NCI-H82 (cell line): Measurements from ENCODE around the gene GABRD.
"Not testable (repeated sequence)": the region's sequence is repeated elsewhere in the genome, so short reads cannot be mapped to it uniquely, and the experiment has no call there.

Experiments
- DNase-seq: peaks from one replicate; lab custom pipeline; 2025; lab: John Stamatoyannopoulos, UW

Gene GABRD, protein sequence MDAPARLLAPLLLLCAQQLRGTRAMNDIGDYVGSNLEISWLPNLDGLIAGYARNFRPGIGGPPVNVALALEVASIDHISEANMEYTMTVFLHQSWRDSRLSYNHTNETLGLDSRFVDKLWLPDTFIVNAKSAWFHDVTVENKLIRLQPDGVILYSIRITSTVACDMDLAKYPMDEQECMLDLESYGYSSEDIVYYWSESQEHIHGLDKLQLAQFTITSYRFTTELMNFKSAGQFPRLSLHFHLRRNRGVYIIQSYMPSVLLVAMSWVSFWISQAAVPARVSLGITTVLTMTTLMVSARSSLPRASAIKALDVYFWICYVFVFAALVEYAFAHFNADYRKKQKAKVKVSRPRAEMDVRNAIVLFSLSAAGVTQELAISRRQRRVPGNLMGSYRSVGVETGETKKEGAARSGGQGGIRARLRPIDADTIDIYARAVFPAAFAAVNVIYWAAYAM

DNA sequence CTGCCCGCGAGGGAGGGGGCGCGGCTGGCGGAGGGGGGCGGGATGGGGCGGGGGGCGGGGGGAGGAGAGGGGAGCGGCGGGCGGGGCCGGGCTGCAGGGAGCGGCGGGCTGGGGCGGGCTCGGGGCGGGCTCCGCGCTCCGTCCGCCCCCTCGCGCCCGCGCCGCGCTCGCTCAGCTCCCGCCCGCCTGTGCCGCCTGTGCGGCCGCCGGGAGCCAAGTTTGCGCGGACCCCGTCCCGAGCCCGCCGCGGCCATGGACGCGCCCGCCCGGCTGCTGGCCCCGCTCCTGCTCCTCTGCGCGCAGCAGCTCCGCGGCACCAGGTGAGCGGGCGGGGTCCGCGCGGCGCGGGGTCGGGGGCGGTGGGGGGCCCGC lies at the start of gene GABRD:
TSS of gene GABRD (plus strand) at position 174 of the 372 bp plus-strand sequence. CDS start at position 253, 79 bp downstream.
- peak; percentile 29 for DNase-seq

DNA sequence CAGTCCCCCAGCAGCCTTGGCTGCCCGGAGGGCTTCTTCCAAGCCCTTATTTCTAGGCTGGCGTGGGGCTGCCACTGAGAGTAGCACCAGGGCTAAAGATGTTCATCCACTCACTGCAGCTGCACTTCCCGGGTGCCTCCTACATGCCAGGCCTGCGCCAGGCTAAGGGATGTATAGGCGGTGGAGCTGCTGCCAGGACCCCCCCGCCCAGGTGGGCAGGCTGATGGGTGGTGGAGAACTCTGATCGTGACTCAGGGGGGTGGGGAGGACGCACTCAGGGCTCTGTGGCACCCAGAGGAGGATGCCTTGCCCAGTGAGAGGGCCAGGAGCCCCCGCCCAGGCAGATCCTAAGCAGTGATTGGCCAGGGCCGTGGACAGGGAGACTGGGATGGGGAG lies 49.6 kb upstream of the GABRD start:
- no peak for DNase-seq

DNA sequence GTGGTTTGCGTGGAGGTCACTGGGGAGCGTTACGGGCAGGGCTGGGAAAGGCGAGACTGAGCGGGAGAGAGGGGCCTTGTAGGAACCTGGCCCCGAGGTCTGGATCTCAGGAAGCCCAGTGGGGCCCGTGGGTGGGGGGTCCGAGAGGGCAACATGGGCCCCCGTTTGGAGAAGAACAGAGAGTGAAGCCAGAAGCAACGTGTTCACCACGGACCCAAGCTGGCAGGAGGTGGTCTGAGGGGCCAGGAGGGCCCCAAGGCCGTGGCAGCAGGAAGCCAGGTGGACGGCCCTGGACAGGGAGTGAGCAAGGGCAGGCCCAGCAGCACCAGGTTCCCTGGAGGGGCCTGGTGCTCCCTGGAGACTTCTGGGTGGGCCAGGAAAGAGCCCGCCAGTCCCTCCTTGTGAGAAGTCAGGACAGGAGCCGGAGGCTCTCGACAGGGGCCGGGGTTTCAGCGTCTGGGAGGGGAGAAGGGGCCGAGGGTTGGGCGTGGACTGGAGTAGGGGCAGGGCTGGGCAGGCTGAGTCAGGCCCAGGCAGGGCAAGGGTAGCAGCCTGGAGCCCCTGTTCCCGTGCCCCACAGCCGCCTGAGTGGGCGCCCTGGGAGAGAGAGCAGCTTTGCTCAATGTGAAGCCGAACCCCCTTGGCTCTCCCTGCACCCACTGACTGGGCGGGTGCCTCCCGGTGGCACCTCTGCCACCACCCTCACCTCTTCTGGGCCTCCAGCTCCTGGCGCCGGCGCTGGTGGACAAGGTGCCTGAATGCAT lies 49.0 kb upstream of the GABRD start:
- DNase-seq: no peak

DNA sequence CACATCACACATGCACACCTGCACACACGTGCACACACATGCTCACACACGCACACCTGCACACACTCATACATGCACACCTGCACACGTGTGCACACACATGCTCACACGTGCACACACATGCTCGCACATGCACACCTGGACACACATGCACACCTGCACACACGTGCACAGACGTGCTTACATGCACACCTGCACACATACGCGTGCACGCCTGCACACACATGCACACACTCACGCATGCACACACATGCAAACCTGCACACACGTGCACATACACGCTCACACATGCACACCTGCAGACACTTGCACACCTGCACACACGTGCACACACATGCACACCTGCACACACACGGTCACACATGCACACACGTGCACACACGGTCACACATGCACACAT lies 48.1 kb upstream of the GABRD start:
- DNase-seq: no peak

DNA sequence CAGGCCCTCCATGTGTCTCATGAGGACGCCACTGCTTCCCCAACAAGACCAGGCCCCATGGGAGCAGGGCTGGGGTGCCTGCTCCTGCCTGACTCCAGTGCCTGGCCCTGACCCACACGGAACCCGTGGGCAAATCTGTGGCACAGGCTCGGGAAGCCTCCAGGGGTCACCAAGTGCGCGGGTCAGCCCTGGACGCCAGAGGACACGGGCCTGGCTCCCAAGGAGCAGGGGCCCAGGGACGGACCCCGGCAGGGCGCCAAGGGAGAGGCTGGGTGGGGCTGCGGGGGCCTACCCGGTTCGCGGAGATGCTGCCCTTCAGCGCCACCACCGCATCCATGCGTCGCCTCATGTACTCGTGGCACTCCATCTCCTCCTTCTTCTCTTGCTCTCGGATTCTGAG lies 47.5 kb upstream of the GABRD start:
- no peak for DNase-seq

DNA sequence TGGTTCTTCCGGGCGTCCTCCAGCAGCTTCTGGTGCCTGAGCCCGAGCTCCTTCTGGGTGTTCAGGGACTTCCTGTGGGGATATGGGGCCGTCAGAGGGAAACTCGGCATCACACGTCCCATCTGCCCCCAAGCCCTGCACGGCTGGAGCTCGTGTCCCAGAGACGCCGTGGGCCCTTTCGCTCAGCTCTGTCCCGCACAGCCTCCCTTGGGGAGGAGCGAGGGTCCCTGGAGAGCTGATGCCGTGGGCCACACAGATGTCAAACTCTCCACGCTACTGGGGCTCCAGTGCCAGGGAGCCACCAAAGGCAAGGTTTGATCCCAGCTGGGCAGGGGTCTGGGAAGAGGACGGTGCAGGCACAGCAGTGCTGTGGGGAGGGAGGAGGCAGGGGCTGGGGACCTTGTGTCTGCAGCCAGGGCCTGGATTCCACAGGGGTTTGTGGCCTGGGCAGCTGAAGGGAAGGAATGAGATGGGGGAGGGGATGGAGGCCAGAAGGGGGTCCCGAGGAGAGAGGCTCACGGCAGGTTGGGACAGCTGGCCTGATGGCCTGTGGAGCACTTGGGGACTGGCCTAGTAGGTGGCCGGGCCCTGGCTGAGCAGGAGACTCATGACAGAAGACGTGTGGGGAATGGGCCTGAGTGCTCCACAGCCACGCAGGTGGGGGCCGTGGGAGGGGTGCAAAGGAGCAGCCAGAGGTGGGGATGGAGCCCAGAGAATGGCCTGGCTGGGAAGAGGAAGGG lies 46.0 kb upstream of the GABRD start:
- DNase-seq: no peak

DNA sequence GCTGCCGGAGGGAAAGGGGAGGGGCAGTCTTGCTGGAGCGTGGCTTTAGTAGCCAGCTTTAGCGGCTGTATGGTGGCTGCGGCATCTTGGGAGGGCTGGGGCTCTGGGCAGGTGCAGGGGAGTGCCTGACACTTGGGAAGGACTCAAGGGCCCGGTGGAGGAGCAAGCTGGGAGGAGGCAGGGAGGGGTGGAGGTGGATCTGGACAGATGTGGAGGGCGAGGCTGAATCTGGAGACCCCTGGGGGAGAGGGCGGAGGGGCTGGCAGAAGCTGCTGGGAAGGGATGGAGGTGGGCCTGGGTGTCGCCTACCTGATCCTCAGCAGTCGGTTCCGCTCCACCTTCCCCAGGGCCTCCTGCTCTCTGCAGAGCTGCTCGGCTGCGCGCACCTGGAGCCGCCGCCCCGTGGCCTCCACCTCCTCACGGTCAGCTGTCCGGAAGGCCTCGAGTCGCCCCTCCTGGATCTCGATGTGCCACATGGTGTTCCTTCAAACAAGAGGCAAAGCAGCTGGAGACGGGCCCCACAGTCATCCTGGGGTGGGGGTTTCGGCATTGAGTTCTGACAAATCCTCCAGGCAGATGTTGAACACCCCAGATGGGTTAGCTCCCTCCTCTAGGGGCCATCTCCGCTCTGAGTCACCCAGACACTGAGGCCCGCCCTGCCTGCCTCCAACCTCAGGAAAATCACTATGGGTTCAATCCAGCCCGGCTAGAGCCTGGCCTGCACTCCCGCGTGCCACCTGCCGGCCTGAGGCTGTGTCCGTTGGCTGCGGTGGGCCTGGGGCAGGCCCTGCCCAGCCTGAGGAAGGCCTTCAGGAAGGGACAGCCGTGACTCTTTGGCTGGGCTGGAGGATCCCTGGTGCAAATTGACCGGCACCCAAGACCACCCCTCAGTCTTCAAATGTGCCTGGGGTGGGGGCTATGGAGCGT lies 45.2 kb upstream of the GABRD start:
- DNase-seq: no peak

DNA sequence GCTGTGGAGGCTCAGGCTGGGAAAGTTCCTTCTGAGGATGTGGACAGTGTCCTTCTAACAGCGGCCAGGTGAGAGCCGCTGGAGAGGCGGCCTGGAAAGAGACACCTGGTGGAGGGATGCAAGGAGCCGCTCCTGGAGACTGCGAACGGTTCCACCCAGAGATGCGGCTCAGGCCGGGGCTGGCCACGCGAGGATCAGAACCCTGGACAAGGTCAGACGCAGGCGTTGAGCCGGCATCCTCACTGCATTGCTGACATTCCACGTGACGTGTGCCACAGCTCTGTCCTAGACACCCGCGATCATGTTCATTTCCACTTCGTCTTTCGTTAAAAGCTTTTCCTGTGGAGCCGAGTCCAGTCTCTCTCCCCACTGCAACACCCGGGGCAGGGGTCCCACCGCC lies 44.3 kb upstream of the GABRD start:
- DNase-seq: no peak

DNA sequence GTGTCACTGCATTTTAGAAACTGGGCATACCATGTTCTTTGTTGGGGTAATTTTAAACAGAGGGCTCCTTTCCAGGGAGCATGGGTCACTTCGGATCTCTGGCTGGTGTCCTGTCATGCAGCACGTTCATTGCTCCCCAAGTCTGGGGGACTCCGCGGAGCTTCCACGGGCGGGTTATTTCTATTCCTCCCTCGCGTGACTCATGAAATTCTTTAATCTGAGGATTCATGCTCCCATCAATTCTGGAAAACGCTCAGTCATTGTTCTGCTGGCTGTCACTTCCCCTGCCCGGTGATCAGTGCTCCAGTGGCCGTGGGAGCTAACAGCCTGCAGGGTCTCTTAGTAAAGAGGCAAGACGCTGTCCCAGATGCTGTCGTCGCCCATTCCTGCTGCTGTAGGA lies 43.6 kb upstream of the GABRD start:
- no peak for DNase-seq

DNA sequence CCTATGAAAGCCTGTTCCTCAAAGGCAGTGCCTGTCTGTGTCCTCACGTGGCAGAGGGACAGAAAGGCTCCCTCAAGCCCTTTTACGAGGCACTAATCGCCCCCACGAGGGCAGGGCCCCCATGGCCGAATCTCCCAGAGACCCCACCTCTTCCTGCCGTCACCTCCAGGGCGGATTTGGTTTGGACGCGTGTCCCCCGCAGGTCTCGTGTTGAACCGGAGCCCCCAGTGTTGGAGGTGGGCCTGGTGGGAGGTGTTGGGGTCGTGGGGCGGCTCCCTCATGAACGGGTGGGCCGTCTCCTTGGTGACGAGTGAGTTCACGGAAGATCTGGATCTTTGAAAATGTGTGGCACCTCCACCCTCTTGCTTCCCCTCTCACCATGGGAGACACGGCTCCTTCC lies 43.1 kb upstream of the GABRD start:
- DNase-seq: no peak

DNA sequence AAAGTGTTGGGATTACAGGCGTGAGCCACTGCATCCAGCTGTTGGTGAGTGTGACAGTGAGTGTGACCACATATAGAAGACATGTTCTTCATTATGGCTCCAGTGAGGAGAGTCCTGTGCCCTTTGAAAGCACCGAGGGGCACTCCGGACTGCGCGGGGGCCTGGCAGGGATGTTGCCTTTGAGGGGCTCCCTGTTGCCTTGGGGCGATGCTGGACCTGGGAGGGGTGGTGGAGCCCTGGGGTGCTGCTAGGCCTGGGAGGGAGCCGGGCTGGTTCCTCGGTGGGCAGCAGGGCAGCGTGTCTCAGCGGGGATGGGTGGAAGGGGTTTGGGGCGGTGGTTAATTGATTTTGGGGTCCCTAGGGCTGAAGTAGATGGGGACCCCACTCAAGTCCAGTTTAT lies 41.0 kb upstream of the GABRD start:
- DNase-seq: no peak

DNA sequence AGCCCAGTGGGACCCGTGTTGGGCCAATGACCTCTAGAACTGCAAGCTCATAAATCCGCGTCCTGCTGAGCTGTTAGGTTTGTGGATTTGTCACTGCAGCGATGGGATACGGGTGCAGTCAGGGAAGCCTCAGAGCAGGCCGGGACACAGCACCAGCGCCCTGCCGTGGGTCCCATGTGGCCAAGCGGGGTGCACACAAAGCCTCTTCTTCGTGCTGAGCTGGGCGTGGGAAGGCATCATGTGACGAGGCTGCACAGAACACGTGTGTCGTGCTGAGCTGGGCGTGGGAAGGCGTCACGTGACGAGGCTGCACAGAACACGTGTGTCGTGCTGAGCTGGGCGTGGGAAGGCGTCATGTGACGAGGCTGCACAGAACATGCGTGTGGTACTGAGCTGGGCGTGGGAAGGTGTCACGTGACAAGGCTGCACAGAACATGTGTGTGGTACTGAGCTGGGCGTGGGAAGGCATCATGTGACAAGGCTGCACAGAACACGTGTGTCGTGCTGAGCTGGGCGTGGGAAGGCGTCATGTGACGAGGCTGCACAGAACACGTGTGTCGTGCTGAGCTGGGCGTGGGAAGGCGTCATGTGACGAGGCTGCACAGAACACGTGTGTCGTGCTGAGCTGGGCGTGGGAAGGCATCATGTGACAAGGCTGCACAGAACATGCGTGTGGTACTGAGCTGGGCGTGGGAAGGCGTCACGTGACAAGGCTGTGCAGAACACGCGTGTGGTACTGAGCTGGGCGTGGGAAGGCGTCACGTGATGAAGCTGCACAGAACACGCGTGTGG lies 40.3 kb upstream of the GABRD start:
- not testable (repeated sequence) for DNase-seq

DNA sequence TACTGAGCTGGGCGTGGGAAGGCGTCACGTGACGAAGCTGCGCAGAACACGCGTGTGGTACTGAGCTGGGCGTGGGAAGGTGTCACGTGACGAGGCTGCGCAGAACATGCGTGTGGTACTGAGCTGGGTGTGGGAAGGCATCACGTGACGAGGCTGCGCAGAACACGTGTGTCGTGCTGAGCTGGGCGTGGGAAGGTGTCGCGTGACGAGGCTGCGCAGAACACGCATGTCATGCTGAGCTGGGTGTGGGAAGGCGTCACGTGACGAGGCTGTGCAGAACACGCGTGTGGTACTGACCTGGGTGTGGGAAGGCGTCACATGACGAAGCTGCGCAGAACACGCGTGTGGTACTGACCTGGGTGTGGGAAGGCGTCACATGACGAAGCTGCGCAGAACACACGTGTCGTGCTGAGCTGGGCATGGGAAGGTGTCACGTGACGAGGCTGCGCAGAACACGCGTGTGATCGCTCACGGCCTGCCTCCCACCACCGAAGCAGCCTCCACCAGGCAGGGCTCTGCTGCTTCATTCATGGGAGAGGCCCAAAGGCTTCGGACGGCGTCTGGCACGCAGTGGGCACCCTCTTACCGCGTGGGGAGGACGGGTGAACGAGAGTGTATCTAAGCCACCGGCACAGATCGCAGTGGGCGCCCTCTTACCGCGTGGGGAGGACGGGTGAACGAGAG lies 39.5 kb upstream of the GABRD start:
- no peak for DNase-seq

DNA sequence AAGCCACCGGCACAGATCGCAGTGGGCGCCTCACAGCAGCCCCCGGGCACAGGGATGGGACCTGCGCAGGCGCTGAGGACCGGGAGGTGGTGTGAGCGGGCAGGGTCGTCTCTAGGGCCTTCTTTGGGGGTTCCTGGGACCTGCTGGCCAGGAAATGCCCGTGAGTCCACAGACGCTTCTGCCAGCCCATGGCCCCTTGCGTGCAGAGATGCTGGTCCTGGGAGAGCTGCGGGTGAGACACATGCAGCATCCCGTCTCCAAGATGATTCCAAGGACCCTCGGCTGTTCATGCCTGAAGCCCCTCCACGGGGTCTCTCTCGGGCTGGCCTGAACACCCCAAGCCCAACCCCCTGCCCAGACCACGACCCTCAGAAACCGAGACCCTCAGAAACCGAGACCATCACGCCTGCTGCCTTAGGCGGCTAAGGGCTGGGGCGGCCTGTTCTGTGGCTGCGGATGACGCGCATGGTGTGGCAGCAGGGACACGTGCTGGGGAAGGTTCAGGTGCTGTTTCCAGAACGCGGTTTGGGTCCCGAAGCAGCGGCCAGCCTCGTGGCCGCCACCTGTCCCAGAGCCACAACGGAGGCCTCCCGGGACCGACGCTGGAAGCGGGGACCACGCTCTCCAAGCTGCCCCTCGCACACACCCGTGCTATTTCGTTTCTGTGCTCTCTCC lies 38.5 kb upstream of the GABRD start:
- DNase-seq: no peak

DNA sequence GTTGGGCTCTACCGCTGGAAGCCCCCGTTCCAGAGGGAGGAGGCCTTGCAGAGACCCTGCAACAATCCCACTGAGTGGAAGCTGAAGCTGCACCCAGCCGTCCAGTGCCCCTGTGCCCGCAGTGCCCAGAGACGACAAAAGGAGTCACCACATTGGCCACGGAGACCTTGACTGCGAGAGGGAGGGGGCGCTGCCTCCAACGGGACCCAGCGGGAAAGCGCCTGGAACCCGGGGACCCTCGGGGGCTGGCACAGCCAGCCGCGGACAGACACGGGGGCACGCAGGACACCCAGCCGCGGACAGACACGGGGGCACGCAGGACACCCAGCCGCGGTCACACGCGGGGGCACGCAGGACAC lies 38.0 kb upstream of the GABRD start:
- no peak for DNase-seq

DNA sequence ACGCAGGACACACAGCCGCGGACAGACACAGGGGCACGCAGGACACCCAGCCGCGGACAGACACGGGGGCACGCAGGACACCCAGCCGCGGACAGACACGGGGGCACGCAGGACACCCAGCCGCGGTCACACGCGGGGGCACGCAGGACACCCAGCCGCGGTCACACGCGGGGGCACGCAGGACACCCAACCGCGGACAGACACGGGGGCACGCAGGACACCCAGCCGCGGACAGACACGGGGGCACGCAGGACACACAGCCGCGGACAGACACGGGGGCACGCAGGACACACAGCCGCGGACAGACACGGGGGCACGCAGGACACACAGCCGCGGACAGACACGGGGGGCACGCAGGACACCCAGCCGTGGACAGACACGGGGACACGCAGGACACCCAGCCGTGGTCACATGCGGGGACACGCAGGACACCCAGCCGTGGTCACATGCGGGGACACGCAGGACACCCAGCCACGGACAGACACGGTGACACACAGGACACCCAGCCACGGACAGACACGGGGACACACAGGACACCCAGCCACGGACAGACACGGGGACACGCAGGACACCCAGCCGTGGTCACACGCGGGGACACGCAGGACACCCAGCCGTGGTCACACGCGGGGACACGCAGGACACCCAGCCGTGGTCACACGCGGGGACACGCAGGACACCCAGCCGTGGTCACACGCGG lies 37.4 kb upstream of the GABRD start:
- DNase-seq: not testable (repeated sequence)

DNA sequence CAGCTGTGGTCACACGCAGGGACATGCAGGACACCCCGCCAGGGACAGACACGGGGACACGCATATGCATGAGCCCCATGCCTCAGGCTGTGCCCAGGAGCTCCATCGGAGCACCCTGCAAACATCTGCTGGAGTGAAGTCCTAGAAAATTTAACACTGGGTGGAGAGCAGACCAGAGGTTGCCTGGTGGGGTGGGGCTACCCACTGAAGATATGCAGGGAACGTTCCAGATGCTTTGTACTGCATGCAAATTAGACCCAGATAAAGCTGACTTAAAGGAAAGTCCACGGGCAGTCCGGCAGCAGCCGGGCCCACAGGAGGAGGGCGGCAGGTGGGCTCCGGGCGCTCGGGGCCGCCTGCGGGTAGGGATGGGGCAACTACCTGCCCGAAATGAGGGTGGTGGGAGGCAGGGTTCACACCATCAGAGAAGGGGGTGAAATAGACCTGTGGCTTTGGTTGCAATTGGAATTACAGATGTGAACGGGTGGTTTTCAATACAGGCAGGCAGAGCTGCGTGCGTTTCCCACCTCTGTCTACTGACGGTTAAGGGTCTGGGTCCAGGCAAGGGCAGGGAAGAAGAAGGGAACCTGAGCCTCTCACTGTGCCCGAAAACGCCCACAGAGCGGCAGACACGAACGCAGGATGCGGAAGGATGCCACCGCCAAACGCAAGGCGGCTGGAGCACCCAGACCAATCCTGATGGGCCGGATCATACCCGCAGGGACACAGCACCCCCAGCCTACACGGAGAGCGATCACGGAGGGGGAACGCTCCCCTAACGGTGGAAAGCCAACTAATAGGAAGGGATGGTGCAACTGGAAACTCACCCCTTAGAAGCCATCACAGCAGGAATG lies 36.5 kb upstream of the GABRD start:
- DNase-seq: no peak

DNA sequence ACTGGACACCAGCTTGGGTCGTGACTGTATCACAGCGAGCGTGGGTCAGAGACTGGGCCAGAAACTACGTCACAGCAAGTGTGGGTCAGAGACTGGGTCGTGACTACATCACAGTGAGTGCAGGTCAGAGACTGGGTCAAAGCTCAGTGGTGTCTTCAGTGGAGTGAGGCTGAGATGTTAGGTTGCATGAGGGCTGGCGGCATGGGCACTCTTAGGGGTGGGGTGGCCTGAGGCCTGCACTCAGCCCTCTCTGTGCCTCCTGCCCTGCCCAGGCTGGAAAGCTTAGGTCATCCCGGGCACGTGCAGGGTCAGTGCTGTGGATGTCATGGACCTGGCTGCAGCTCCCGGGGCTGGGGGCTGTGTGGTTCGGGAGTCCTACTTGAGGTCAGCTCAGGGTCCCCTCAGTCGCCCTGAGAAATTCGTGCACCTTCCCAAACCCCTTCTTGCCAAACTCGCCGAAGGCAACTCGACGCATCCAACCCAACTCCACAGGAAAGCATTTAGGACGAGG lies 34.5 kb upstream of the GABRD start:
- DNase-seq: no peak
